H54 (cell line): Measurements from ENCODE around the gene CLDN9.

Source experiments
- DNase-seq: peaks from one replicate; pipeline ENCODE4 v3.0.0; 2011; ENCODE audit warnings: low spot score, mixed read lengths; ENCODE audit not compliant: insufficient read length
- FAIRE-seq: peaks from 3 replicates; lab custom pipeline; 2011; peaks lifted over from hg19 to GRCh38; lab: Jason Lieb, UNC
- POLR2A ChIP-seq: IDR thresholded peaks from 2 replicates; pipeline ENCODE4 v1.6.1; 2011; ENCODE audit warnings: low read depth, mild to moderate bottlenecking, low read length

The CLDN9 gene

GRCh38 chr16:2969545-2970521 lies 42.9 kb upstream of the CLDN9 start:
- FAIRE-seq (no peak), DNase-seq (peak; percentile 82)
- peak; percentile 8; the same call in 1 of the 2 replicates for TF ChIP-seq POLR2A

GRCh38 chr16:2970563-2970962 lies 42.2 kb upstream of the CLDN9 start:
- no peak for TF ChIP-seq POLR2A
- no peak for FAIRE-seq
- no peak for DNase-seq

DNA sequence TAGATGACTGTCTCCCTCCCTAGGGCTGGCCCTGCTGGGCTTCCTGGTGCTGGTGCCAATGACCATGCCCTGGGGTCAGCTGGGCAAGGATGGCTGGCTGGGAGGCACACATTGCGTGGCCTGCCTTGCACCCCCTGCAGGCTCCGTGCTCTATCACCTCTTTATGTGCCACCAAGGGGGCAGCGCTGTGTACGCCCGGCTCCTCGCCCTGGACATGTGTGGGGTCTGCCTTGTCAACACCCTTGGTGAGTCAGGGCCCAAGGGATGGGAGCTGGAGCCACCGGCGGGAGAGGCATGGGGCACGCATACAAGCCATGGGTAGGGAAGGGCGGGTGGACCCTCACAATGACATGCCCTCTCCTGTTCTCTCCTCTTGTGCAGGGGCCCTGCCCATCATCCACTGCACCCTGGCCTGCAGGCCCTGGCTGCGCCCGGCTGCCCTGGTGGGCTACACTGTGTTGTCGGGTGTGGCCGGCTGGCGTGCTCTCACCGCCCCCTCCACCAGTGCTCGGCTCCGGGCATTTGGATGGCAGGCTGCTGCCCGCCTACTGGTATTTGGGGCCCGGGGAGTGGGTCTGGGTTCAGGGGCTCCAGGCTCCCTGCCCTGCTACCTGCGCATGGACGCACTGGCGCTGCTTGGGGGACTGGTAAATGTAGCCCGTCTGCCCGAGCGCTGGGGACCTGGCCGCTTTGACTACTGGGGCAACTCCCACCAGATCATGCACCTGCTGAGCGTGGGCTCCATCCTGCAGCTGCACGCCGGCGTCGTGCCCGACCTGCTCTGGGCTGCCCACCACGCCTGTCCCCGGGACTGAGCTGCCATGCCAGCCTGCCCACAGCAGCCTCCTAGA lies 41.4 kb upstream of the CLDN9 start:
- no peak for FAIRE-seq
- TF ChIP-seq POLR2A = no peak
- no peak for DNase-seq

- FAIRE-seq (no peak), DNase-seq (no peak)
- no peak for TF ChIP-seq POLR2A
These were observed 40.5 kb upstream of the CLDN9 start for GRCh38 chr16:2971985-2972784.

- no peak for DNase-seq
- TF ChIP-seq POLR2A = no peak
- no peak for FAIRE-seq
These were observed 39.6 kb upstream of the CLDN9 start for GRCh38 chr16:2973093-2973492.

DNA sequence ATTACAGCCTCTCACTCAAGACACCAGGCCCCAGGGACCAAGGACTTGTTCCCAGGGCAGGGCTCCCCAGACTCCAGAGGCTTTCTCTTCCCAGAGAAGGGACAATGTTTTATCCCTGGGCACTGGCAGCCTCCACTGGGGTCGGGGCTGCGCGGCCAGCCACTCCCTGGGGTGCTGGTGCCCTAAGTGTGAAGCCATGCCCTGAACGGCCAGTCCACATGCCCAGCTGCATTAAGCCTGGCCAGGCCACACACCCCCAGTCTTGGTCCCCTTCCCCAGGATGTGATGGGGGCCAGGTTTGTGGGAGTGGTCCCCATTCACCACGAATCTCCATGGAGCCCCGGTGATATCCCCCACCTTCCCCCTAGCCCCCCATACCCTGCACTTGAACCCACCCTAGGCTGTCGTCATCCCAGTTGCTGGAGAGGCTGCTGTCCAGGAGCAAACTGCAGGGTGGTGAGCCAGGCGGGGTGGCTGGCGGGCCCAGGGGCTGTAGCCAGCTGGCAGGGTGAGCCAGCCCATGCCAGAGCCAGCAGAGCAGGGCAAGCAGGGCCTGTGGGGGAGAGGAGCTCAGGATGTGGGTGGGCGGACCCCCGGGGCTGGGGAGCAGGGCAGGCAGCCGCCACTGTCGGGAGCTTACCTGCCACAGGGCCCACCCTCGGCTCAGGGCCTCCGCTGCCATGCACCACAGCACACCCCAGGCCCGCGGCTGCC lies 39.0 kb upstream of the CLDN9 start:
- FAIRE-seq (no peak), DNase-seq (no peak)
- TF ChIP-seq POLR2A = no peak

GRCh38 chr16:2974319-2975056 lies 38.2 kb upstream of the CLDN9 start:
- no peak for DNase-seq
- TF ChIP-seq POLR2A = no peak
- FAIRE-seq = no peak

DNA sequence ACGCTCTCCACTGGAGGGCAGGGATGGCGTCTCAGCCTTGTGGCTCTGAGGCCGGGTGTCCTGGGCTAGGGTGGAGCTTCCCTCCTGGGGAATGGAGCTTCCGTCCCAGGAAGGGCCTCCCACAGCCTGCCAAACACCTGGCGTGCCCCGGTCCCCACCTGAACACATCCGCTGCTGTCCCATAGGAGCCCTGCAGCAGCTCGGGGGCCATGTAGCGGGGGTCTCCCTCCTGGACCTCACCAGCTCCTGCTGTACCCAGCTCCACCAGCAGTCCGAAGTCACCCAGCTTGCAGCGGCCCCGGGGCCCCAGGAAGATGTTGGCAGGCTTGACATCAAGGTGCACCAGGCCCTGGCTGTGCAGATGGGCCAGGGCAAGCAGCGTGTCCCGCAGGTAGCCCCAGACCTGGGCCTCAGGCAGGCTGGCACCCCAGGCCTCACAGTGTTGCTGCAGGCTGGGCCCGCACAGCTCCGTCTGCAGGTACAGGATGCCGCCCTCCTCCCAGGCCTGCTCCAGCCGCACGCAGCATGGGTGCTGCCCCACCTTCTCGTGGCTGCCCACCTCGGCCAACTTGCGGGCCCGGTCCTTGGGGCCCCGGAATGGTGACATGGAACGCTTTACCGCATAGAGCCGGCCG lies 37.4 kb upstream of the CLDN9 start:
- TF ChIP-seq POLR2A = no peak
- no peak for DNase-seq
- FAIRE-seq = no peak

GRCh38 chr16:2976201-2976600 lies 36.5 kb upstream of the CLDN9 start:
- FAIRE-seq (no peak), DNase-seq (no peak)
- TF ChIP-seq POLR2A = no peak

GRCh38 chr16:2976673-2977072 lies 36.0 kb upstream of the CLDN9 start:
- no peak for DNase-seq
- FAIRE-seq = no peak
- TF ChIP-seq POLR2A = no peak

DNA sequence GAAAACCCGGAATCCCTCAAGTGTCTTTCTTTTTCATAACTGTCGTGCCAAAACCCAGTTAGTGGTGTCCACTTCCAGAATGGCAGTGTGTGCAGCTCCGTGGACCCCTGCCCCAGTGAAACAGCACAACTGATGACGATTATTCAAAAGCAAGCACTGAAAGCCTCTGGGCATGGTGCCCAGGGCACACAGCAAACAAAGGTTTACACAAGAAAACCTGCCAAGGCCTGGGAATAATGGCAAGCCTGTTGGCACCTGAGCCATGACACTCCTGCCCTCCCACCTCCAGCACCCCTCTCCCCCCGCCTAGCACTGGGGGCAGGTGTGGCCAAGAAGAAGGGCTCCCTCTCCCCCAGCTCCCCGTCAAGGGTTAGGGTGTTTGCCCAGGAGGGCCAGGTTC lies 35.3 kb upstream of the CLDN9 start:
- FAIRE-seq (no peak), DNase-seq (no peak)
- TF ChIP-seq POLR2A = no peak
